HG03565 (cell line): Measurements from ENCODE around the gene GABPB2.

Experiments
- ATAC-seq: cut with Tn5 transposase; IDR thresholded peaks from one replicate; pipeline ENCODE4 v1.9.1; 2021; ENCODE audit warnings: mild to moderate bottlenecking, moderate library complexity; ENCODE audit not compliant: unreplicated experiment

GABPB2 gene

DNA sequence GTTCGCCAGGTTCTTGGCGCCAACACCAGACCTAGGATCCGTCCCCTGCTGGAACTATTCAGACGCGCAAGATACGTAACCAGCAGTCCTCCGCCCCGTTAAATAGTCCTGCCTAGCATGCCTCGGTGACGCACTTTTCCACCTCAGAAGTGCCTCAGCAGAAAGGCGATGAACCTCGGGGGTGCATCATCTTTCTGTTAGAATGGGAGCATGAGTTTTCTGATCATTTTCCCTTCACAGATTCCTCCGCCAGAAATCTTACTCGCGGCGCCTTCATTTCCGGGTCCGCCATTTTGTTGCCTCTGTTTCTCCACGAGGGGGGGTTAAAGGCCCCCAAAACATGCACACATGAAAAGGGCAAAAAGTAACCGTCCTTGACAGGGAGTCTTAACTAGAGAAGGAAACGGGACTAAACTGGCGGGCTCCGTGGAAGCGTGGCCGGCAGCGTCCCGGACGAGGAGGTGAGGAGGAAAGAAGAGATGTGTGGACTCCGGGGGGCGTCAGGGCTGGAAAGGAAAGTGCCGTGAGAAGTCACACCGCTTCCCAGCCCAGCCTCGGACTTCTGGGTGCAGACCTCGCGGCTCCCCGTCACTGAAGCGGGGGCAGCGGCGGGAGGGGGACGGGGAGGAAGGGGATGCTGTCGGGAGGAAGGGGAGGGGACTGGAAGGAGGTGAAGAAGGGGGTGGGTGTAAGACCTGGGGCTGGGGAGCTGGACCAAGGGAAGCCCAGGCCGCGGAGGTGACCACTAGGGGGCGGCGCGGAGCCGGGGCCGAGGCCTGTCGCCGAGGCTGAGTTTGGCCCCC lies at the start of gene GABPB2:
Gene GABPB2, plus strand, starts transcription at position 288 of the 803 bp plus-strand sequence. CDS start 17,429 bp downstream, outside the sequence.
- peak; percentile 62 for ATAC-seq

DNA sequence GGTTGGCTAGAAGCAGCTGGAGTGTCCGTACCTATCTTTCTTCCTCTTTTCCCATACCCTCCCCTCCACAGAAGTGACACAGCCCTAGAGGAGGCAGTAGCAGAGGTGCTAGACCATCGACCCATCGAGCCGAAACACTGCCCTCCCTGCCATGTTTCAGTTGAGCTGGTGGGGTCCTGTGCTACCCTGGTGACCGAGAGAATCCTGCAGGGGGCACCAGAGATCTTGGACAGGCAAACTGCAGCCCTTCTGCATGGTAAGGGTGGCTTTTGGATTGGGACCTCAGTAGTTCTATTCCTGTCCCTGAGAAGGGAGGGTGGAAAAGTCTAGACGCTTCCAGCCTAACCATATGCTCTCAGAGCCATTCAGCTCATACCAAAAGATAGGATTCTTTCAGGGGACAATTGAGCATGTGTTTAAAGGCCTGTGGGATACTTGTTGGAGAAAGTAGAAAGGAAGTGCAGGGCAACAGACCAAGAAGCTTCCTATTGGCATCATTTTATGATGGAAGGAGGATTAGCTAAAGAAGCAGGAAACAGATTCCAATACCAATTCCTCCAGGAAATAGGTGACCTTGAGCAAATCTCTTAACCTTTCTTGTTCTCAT lies 45.9 kb upstream of the GABPB2 start:
- no peak for ATAC-seq

DNA sequence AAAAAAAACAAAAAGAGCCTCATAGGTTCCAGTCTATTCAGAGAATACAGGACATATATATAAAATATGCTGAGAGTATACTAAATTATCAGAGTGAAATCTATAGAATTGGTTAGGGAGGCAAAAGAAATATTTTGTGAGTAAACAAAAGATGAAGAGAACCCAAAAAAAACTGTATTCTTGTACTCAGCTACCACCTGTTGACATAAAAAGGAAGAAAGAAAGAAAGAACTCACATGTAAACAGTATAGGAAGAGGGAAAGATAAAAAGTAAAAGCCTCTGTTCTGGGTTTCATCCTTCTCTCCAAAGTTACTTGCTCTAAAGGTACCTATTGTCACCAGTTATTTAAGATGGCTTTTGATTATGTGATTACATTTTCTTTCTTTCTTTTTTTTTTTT lies 44.1 kb upstream of the GABPB2 start:
- ATAC-seq: no peak

DNA sequence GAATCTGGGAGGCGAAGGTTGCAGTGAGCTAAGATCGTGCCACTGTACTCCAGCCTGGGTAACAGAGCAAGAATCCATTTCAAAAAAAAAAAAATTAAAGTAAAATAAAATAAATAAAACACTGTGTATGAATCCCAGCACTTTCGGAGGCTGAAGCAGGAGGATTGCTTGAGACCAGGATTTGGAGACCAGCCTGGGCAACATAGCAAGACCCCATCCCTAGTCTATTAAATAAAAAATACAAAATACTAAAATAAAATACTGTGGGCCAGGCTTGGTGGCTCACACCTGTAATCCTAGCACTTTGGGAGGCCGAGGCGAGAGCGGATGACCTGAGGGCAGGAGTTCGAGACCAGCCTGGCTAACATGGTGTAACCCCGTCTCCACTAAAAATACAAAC lies 38.4 kb upstream of the GABPB2 start:
- ATAC-seq: no peak

DNA sequence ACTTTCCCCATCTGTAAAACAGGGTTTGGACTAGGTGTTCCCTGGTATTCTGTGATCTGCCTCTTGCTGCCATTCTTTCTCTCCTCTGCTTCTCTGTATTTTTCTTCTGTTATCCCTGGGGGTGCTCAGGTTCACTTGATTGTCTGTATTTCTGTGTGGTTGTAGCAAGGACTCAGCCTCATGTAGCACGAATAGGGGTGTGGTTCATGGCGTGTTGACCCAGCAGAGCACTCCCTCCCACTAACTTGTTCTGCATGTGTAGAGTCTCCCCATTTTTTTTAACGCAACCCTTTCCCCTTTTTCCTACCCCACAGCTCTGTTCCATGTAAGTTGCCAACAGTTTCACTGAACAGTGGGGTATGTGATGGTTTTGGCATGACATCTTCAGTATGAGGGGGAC lies 35.4 kb upstream of the GABPB2 start:
- ATAC-seq: no peak

DNA sequence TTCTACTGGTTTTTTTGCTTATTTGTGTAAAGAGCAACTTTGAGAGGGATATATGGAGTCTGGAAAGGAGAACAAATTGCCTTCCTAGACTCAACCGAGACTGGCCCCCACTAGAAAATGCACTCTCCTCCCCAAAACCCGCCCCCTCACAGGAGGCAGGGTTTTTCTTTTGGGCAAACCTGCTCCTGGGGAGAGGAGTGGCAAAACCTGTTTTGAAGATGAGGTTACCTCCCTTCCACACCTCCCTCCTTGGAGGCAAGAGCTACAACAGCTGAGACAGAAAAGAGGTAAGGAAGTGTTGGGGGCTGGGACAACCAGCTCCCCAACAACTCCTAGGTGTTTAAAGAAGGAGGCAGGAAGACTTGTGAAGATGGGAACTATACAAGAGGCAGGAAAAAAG lies 34.2 kb upstream of the GABPB2 start, which contains the start of gene BNIPL:
Gene BNIPL, plus strand, starts transcription at position 231 of the 400 bp plus-strand sequence. Its CDS starts 140 bp downstream, at position 371.
- no peak for ATAC-seq

DNA sequence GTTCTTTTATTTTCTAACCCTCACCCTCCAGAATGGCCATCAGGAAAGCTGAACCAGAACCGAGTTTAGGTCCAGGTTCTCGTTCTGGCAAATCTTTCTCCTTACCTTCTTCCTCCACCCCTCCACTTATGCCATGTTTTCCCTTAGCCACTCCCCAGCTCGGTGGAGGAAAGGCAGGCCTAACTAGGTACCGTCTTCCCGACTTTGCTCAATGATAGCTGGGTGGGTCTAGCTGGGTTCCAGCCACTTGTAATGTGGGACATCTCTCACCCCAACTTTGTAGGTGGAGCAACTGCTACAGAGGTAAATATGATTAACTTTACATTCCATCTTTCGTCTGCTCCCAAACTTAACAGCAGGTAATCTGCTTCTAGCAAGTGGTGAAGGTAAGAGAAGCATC lies 33.5 kb upstream of the GABPB2 start:
- no peak for ATAC-seq

DNA sequence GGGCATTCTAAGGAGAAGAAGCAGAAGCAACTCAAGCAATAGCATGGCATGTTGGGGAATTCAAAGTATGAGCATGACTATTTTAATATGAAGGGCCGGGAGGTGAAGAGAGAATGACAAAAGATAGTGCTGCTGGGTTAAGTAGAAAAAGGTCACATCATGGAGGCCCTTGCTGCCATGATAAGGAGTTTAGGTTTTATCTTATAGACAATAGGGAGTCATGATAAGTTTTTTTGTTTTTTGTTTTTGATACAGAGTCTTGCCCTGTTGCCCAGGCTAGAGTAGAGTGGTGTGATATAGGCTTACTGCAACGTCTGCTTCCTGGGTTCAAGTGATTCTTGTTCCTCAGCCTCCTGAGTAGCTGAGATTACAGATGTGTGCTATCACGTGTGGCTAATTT lies 31.0 kb upstream of the GABPB2 start:
- no peak for ATAC-seq

DNA sequence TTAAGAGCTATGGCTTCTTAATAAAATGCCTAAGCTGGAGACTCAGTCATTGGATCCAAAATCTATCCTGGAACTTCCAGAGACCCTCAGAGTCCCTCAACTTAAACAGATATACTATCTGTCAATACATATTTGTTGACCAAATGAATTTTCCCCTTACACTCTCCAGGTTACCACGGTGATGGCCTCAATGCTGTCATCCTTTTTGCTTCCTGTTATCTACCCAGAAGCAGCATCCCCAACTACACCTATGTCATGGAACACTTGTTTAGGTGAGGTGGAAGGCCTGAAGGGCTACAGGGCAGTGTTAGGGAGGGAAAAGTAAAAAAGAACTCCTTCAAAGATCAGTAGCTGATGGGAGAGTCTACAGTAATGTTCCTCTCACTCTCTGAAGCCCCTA lies 27.4 kb upstream of the GABPB2 start:
- no peak for ATAC-seq

DNA sequence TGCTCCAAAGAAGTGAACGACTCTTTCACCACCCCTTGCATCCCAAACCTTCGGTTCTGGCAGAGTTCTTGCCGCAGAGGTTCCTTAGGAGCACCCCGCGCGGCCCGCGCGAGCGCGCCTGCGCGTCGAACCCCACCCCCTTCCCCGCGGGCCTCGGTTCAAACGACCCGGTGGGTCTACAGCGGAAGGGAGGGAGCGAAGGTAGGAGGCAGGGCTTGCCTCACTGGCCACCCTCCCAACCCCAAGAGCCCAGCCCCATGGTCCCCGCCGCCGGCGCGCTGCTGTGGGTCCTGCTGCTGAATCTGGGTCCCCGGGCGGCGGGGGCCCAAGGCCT lies 23.0 kb upstream of the GABPB2 start, which contains the start of gene C1orf56:
Gene C1orf56, plus strand, starts transcription at position 161 of the 334 bp plus-strand sequence. Its CDS starts 97 bp downstream, at position 258.
- no peak for ATAC-seq

DNA sequence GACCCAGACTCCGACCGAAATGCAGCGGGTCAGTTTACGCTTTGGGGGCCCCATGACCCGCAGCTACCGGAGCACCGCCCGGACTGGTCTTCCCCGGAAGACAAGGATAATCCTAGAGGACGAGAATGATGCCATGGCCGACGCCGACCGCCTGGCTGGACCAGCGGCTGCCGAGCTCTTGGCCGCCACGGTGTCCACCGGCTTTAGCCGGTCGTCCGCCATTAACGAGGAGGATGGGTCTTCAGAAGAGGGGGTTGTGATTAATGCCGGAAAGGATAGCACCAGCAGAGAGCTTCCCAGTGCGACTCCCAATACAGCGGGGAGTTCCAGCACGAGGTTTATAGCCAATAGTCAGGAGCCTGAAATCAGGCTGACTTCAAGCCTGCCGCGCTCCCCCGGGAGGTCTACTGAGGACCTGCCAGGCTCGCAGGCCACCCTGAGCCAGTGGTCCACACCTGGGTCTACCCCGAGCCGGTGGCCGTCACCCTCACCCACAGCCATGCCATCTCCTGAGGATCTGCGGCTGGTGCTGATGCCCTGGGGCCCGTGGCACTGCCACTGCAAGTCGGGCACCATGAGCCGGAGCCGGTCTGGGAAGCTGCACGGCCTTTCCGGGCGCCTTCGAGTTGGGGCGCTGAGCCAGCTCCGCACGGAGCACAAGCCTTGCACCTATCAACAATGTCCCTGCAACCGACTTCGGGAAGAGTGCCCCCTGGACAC lies 22.5 kb upstream of the GABPB2 start:
- no peak for ATAC-seq

DNA sequence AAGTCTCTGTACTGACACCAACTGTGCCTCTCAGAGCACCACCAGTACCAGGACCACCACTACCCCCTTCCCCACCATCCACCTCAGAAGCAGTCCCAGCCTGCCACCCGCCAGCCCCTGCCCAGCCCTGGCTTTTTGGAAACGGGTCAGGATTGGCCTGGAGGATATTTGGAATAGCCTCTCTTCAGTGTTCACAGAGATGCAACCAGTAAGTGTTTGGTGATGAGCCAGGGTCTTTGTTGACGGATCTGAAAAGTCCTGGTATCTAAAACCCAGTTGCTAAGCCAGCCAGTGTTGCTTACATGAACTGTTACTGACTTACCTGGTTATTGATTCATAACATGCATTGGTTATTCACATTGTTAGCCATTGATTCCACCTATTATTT lies 21.9 kb upstream of the GABPB2 start:
- no peak for ATAC-seq

DNA sequence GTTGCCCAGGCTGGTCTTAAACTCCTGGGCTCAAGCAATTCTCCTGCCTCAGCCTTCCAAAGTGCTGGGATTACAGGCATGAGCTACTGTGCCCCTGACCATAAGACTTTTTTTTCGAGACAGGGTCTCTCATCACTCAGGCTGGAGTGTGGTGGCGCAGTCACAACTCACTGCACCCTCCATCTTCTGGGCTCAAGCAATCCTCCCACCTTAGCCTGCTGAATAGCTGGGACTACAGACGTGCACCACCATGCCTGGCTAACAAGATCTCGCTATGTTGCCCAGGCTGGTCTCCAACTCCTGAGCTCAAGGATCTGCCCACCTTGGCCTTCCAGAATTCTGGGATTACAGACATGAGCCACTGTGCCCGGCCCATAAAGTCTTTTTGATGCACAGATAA lies 21.1 kb upstream of the GABPB2 start:
- ATAC-seq: no peak

DNA sequence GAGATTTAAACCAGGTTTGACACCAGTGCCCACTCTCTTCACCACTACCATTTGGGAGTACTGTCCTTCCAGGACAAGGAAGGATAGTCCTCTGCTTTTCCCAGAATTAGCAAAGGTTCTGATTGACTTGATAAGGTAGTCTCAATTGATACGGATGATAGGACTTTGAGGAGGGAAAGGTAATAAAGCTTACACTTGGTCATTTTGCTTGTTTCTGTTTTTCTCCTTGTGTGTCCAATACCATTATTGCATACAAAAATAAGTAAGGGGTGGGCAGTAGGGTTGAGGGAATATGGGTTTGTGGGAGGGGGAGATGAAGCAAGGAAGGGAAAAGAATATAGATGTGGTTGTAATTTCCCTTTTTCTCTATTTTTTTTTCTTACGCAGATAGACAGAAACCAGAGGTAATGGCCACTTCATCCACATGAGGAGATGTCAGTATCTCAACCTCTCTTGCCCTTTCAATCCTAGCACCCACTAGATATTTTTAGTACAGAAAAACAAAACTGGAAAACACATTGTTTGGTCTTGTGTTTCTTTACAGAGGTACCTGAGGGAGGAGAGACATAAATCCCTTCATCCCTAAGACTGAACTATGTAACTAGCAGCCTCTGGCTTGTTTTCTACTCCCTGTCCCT lies 20.4 kb upstream of the GABPB2 start:
- ATAC-seq: no peak

DNA sequence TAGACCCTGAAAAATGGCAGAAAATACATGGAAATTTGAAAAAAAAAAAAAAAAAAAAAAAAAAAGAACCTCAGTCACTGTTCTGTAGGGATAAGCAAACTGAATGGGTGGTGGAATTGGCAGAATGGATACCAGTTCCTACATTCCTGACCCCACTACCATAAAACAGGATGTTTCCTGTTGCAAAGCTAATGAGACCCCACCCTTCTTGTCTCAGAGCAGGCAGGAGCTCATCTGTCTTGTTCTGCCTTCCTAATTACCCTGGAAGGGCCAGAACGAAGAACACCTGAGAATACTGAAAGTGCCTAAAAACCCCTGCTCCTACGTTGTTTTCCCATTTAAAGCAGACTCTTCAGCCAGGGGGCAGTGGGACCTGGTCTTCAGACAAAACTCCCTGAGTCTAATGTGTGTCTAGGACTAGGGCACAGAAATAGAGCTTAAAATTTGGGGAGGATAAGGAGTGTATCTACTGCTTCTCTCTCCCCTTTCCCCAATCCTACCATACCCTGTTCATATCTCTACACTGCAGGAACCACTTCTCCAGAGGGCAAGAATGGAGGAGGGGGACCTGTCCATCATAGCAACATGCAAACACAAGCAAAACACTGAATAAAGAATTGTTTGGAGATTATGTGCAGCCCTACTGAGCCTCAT lies 19.1 kb upstream of the GABPB2 start:
- no peak for ATAC-seq

DNA sequence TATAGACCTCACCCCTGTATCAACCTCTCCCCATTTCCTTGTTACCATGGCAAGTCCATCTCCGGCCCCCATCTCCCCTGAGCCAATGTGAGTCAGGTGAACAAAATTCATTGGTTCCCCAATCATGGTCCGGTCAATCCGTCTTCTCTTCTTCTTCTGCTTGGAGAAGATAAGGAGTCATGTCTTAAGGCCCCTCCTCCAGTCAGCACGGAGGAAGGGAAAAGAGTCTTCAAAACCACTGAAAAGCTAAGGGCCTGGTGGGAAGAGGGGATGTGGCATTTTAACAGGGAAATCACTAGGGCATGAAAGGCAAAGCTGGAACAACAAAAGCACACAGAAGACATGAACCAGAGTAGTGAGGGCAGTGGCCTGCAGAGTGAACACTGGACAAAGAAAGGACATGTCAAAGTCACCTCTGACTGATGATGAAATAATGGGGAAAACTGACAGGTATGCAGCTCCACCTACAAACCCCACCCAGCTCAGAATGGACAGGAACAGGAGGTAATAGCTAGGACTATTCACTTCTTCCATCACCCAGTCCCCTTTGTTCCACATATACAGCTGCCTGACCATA lies 15.5 kb upstream of the GABPB2 start:
- ATAC-seq: no peak

DNA sequence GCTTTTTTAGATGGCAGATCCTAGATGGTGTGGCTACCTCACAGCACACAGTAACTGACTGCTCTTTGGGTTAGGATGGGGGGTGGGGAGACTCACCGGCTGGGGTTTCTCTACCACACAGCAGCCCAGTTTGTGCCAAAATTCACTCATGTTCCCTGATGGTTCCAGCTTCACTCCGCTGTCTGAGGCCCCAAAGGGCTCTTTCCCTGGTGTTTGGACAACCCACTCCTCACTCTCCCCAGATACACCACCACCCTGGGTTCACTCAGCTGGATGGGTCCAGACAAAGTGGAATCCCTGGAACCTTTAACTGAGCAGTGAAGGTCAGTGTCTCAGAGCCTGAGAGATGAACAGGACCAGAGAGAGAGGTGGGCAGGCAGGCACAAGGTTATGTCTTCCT lies 15.0 kb upstream of the GABPB2 start:
- ATAC-seq: no peak

DNA sequence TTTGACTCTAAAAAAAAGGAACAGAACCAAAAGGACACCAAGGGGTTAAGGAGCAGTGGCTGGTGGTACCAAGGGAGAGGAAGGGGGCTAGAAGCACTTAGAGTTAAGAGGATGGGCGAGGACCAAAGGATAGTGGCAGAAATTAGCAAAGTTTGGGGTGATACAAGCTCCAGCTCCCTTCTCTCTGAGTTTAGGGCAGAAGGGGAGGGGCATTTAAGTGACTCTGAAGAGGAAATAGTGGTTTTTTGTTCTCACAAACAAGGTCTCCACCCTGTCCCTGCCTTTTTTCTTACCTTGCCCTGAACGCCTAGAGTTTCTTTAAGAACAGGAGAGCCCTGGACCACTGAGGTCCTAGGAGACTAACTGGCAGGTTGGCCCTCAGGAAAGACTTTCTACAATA lies 14.4 kb upstream of the GABPB2 start:
- ATAC-seq: no peak

DNA sequence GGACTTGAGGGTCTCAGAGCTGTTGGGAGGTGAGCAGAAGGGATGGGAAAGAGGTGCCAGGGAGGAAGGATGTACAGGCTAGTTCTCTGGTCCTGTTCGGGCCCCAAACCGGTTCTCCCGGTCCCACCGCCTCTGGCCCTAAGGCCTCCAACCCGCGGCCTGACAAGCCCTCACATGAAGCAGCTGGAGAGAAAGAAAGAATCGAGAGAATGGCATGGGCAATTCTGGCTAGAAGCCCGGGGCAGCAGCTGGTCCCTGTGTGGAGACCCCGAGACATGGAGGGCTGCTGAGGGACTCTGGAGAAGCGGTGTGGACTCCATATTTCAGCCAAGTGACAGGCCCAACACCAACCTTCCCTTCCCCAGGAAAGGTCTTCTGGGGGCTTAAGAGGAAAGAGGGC lies 11.9 kb upstream of the GABPB2 start:
- ATAC-seq: no peak
